IMR-90 (cell line): ENCODE data around the gene MYO5A. TPM values are rescaled to one million over a fixed set of nuclear protein-coding genes. Genes with fewer than 3 reads are reported as not detected.

ENCODE experiments used
- ATAC-seq: fragments of 200-7000 bp; cut with Tn5 transposase; 2 replicates; pipeline ENCODE4 v1.9.1; 2020; ENCODE audit warnings: low read depth, mild to moderate bottlenecking, moderate library complexity
- BruUV-seq: library from RNA; stranded (reverse); fragments of 400-500 nt; replicated peaks from 2 replicates; lab custom pipeline; 2021; lab: Mats Ljungman, UMichigan
- CTCF ChIA-PET: fragments of 300-600 bp; formaldehyde crosslinking; extraction: SDS; loops from one replicate; lab custom pipeline; 2021; ENCODE audit warnings: antibody characterized with exemption; lab: Yijun Ruan, JAX
- POLR2A ChIA-PET: fragments of 300-600 bp; sonication (Branson Sonifier 250); formaldehyde crosslinking; loops from one replicate; lab custom pipeline; 2022; ENCODE audit warnings: antibody characterized with exemption; ENCODE audit not compliant: unreplicated experiment; lab: Charles Lee
- DNase-seq: peaks from one replicate; pipeline ENCODE4 v3.0.0; 2013
- H2AFZ ChIP-seq: replicated peaks from 2 replicates; pipeline ENCODE3; 2013; ENCODE audit warnings: low read length, mild to moderate bottlenecking; ENCODE audit not compliant: poor library complexity
- H2AK5ac ChIP-seq: 2 replicates; pipeline ENCODE4 v1.6.1; 2013; ENCODE audit warnings: low read depth, low read length, inconsistent platforms
- H2AK9ac ChIP-seq: replicated peaks from 2 replicates; pipeline ENCODE3; 2013; ENCODE audit warnings: mild to moderate bottlenecking, low read depth, low read length, moderate library complexity; ENCODE audit not compliant: poor library complexity
- H2BK120ac ChIP-seq: 2 replicates; pipeline ENCODE4 v1.6.1; 2013; ENCODE audit warnings: low read depth, low read length, inconsistent platforms
- H2BK15ac ChIP-seq: 3 replicates; pipeline ENCODE4 v1.6.1; 2013; ENCODE audit warnings: low read depth, low read length, inconsistent platforms
- H2BK20ac ChIP-seq: 2 replicates; pipeline ENCODE4 v1.6.1; 2013; ENCODE audit warnings: low read depth, mild to moderate bottlenecking, inconsistent platforms, low read length, moderate library complexity
- H2BK5ac ChIP-seq: 2 replicates; pipeline ENCODE4 v1.6.1; 2013; ENCODE audit warnings: mild to moderate bottlenecking, low read depth, low read length, inconsistent platforms; ENCODE audit not compliant: poor library complexity, severe bottlenecking
- H3K14ac ChIP-seq: replicated peaks from 2 replicates; pipeline ENCODE4 v1.6.1; 2013; ENCODE audit warnings: low read depth, low read length, inconsistent platforms
- H3K18ac ChIP-seq: 2 replicates; pipeline ENCODE4 v1.6.1; 2013; ENCODE audit warnings: low read depth, low read length, control low read depth
- H3K23ac ChIP-seq: 2 replicates; pipeline ENCODE4 v1.6.1; 2013; ENCODE audit warnings: low read depth, low read length, inconsistent platforms
- H3K27ac ChIP-seq: 2 replicates; pipeline ENCODE4 v1.5.1; 2013; ENCODE audit warnings: mild to moderate bottlenecking, control low read depth, low read length; ENCODE audit not compliant: insufficient read depth
- H3K27me3 ChIP-seq: 2 replicates; pipeline ENCODE4 v1.6.1; 2013; ENCODE audit warnings: low read length; ENCODE audit not compliant: control insufficient read depth, insufficient read depth
- H3K36me3 ChIP-seq: 2 replicates; pipeline ENCODE4 v1.6.1; 2013; ENCODE audit warnings: low read length, mixed read lengths; ENCODE audit not compliant: control insufficient read depth, insufficient read depth
- H3K4ac ChIP-seq: 2 replicates; pipeline ENCODE4 v1.6.1; 2013; ENCODE audit warnings: low read depth, low read length, inconsistent platforms
- H3K4me1 ChIP-seq: 2 replicates; pipeline ENCODE4 v1.6.1; 2013; ENCODE audit warnings: low read length, mixed read lengths; ENCODE audit not compliant: control insufficient read depth, insufficient read depth
- H3K4me2 ChIP-seq: 2 replicates; pipeline ENCODE4 v1.6.1; 2013; ENCODE audit warnings: low read depth, mild to moderate bottlenecking, control low read depth, low read length, moderate library complexity
- H3K4me3 ChIP-seq: 2 replicates; pipeline ENCODE4 v1.5.1; 2013; ENCODE audit warnings: low read depth, mild to moderate bottlenecking, control low read depth, low read length, moderate library complexity; ENCODE audit not compliant: insufficient read depth
- H3K56ac ChIP-seq: 2 replicates; pipeline ENCODE4 v1.6.1; 2013; ENCODE audit warnings: low read length, inconsistent platforms; ENCODE audit not compliant: insufficient read depth; ENCODE audit errors: extremely low read depth
- H3K79me1 ChIP-seq, 2 experiments: 2 replicates each; pipeline ENCODE4 v1.6.1; 2013; ENCODE audit warnings: low read length in 2 of 2, inconsistent platforms in 1 of 2, low read depth in 1 of 2
- H3K9ac ChIP-seq: 2 replicates; pipeline ENCODE4 v1.6.1; 2013; ENCODE audit warnings: low read depth, low read length, control low read depth
- H3K9me1 ChIP-seq: 2 replicates; pipeline ENCODE4 v1.6.1; 2013; ENCODE audit warnings: low read length, inconsistent platforms; ENCODE audit not compliant: insufficient read depth
- H3K9me3 ChIP-seq: 2 replicates; pipeline ENCODE4 v1.6.1; 2013; ENCODE audit warnings: low read length; ENCODE audit not compliant: control insufficient read depth, insufficient read depth
- H4K20me1 ChIP-seq: 2 replicates; pipeline ENCODE4 v1.6.1; 2013; ENCODE audit warnings: low read length, inconsistent platforms; ENCODE audit not compliant: insufficient read depth
- H4K5ac ChIP-seq: 2 replicates; pipeline ENCODE4 v1.6.1; 2013; ENCODE audit warnings: mild to moderate bottlenecking, low read depth, low read length, control low read depth
- H4K8ac ChIP-seq, 2 experiments: 2 replicates each; pipeline ENCODE4 v1.6.1; 2013; ENCODE audit warnings: low read depth in 2 of 2, low read length in 2 of 2, control low read depth in 1 of 2, inconsistent platforms in 1 of 2
- H4K91ac ChIP-seq: 2 replicates; pipeline ENCODE4 v1.6.1; 2013; ENCODE audit warnings: low read depth, low read length, inconsistent platforms; ENCODE audit not compliant: insufficient read depth
- BHLHE40 ChIP-seq: fragments of 150-350 bp; IDR thresholded peaks from 2 replicates; pipeline ENCODE4 v1.6.1; 2016; ENCODE audit warnings: mild to moderate bottlenecking, low read depth, low read length
- CEBPB ChIP-seq: IDR thresholded peaks from 2 replicates; pipeline ENCODE4 v1.6.1; 2012; ENCODE audit warnings: low read depth, low read length, improper control_type of control experiment
- CHD1 ChIP-seq: IDR thresholded peaks from 2 replicates; pipeline ENCODE4 v1.6.1; 2012; ENCODE audit warnings: low read depth, low read length, improper control_type of control experiment
- CTCF ChIP-seq: conservative IDR thresholded peaks from 2 replicates; pipeline ENCODE4 v1.5.1; 2012; ENCODE audit warnings: mild to moderate bottlenecking, low read depth, low read length, improper control_type of control experiment
- ELK1 ChIP-seq: fragments of 150-350 bp; IDR thresholded peaks from 2 replicates; pipeline ENCODE4 v1.6.1; 2016; ENCODE audit warnings: low read depth, mild to moderate bottlenecking, low read length, moderate library complexity, borderline replicate concordance
- FOS ChIP-seq: fragments of 150-350 bp; IDR thresholded peaks from 2 replicates; pipeline ENCODE4 v1.6.1; 2016; ENCODE audit warnings: low read depth, low read length
- MAFK ChIP-seq: IDR thresholded peaks from 2 replicates; pipeline ENCODE4 v1.6.1; 2012; ENCODE audit warnings: low read depth, low read length, improper control_type of control experiment
- MAZ ChIP-seq: IDR thresholded peaks from 2 replicates; pipeline ENCODE4 v1.6.1; 2012; ENCODE audit warnings: low read depth, mild to moderate bottlenecking, low read length, improper control_type of control experiment, moderate library complexity, borderline replicate concordance
- MXI1 ChIP-seq: IDR thresholded peaks from 2 replicates; pipeline ENCODE4 v1.6.1; 2012; ENCODE audit warnings: low read depth, mild to moderate bottlenecking, low read length, moderate library complexity, borderline replicate concordance
- NFE2L2 ChIP-seq: fragments of 150-350 bp; IDR thresholded peaks from 2 replicates; pipeline ENCODE4 v1.6.1; 2016; ENCODE audit warnings: low read depth, mild to moderate bottlenecking, low read length
- POLR2A ChIP-seq: IDR thresholded peaks from 2 replicates; pipeline ENCODE4 v1.6.1; 2012; ENCODE audit warnings: mild to moderate bottlenecking, low read depth, low read length
- RAD21 ChIP-seq: IDR thresholded peaks from 2 replicates; pipeline ENCODE4 v1.6.1; 2012; ENCODE audit warnings: low read length, improper control_type of control experiment
- RCOR1 ChIP-seq: IDR thresholded peaks from 2 replicates; pipeline ENCODE4 v1.6.1; 2012; ENCODE audit warnings: mild to moderate bottlenecking, low read length, improper control_type of control experiment; ENCODE audit not compliant: insufficient replicate concordance
- RFX5 ChIP-seq: IDR thresholded peaks from 2 replicates; pipeline ENCODE4 v1.8.0; 2012; ENCODE audit warnings: low read depth, mild to moderate bottlenecking, low read length, moderate library complexity
- SMC3 ChIP-seq: fragments of 150-350 bp; IDR thresholded peaks from 2 replicates; pipeline ENCODE4 v1.6.1; 2016; ENCODE audit warnings: low read depth, mild to moderate bottlenecking, antibody characterized with exemption, low read length, moderate library complexity
- USF2 ChIP-seq: fragments of 150-350 bp; IDR thresholded peaks from 2 replicates; pipeline ENCODE4 v1.6.1; 2017; ENCODE audit warnings: mild to moderate bottlenecking, antibody characterized with exemption, low read length, low read depth
- WGBS, 2 experiments: methylation state at CpG; one replicate each; pipeline versions ENCODE4 v1.1.5 to v1.1.7; 2013; ENCODE audit warnings: missing lambda C conversion rate in 2 of 2; ENCODE audit not compliant: insufficient read length in 1 of 2; ENCODE audit errors: extremely low coverage in 2 of 2; 5-methylcytosine and 5-hydroxymethylcytosine counted together
- dilution Hi-C: fragments of 300-500 bp; cut with HindIII; formaldehyde crosslinking; loops from one replicate; pipeline ENCODE4 v1.14.3; 2018; ENCODE audit warnings: low sequenced_read_pairs; ENCODE audit not compliant: unreplicated experiment
- in situ Hi-C: fragments of 300-500 bp; cut with MboI; formaldehyde crosslinking; loops from 3 replicates; pipeline ENCODE4 v1.14.3; 2019; ENCODE audit warnings: low sequenced_read_pairs, inconsistent platforms, mixed read lengths
- intact Hi-C: fragments of 100-400 bp; cut with micrococcal nuclease; formaldehyde crosslinking; loops from 2 replicates; pipeline ENCODE4 v1.10.0; 2022
- polyA plus RNA-seq, 3 experiments: library from polyadenylated mRNA; depleted of rRNA; stranded (reverse); fragments of >200 nt; gene quantifications; 2 replicates each; pipeline ENCODE4 v1.2.3, GENCODE V29; 2012; ENCODE audit warnings: low replicate concordance in 1 of 3
- total RNA-seq: library from RNA; depleted of rRNA; stranded (reverse); fragments of >200 nt; gene quantifications from 2 replicates; pipeline ENCODE4 v1.2.3, GENCODE V29; 2012

The MYO5A gene
- total and polyA plus RNA-seq, 2 of the 4 experiments (the other 2 are of a cell fraction) = 19.4 to 69.2 TPM

- Histone ChIP-seq H3K14ac (no peak overlapping the region), H3K9ac (no peak overlapping the region), H3K18ac (no peak overlapping the region), H3K4me1 (no peaks in the 10 kb centered on the region), H3K4ac (no peak overlapping the region), H3K9me1 (no peaks in the 10 kb centered on the region), H3K4me2 (no peak overlapping the region), H2BK5ac (no peak overlapping the region), H3K79me1 (no peaks in the 10 kb centered on the region; a peak in 1 of 4 replicates), H3K9me3 (no peaks in the 10 kb centered on the region), H2AFZ (no peak overlapping the region), H2BK15ac (no peak overlapping the region), H4K20me1 (no peaks in the 10 kb centered on the region; the same call in 1 of the 2 replicates), H3K27me3 (no peaks in the 10 kb centered on the region), H4K91ac (no peak overlapping the region), H3K23ac (no peak overlapping the region), H2BK120ac (no peak overlapping the region), H2AK5ac (no peak overlapping the region), H3K27ac (no peak overlapping the region), H2BK20ac (no peak overlapping the region), H3K56ac (no peak overlapping the region), H3K4me3 (no peak overlapping the region), H4K8ac (no peak overlapping the region), H3K36me3 (no peaks in the 10 kb centered on the region; the same call in 1 of the 2 replicates), H4K5ac (no peak overlapping the region), H2AK9ac (no peak overlapping the region)
- no peak for ATAC-seq
- WGBS, 2 experiments = no CpG with 5 or more reads among the region's 3 CpGs
- BruUV-seq = no TSS peak
- in situ Hi-C loops = no loop called here
- TF ChIP-seq RCOR1 (no peak), CEBPB (no peak), ELK1 (no peak), NFE2L2 (no peak), SMC3 (no peak), BHLHE40 (no peak), FOS (no peak), MAFK (no peak), RFX5 (no peak), CTCF (no peak), POLR2A (no peak), MXI1 (no peak), RAD21 (no peak), MAZ (no peak), USF2 (no peak), CHD1 (no peak)
- no peak for DNase-seq
- dilution Hi-C loops = no loop called here
- intact Hi-C loops = no loop called here
- ChIA-PET POLR2A (no interaction called here), CTCF (no interaction called here)
These were observed 107.7 kb downstream of the MYO5A start for GRCh38 chr15:52421029-52421428.
